Retinal pigment epithelial cell (primary cell): Measurements from ENCODE around the gene PIEZO1.
A peak's percentile ranks its signal among the peaks of the same experiment; 100 is the strongest.
"Not testable (repeated sequence)": the region's sequence is repeated elsewhere in the genome, so short reads cannot be mapped to it uniquely, and the experiment has no call there.

Experiments used
- DNase-seq: peaks from one replicate; pipeline ENCODE4 v3.0.0-alpha.2; 2010; ENCODE audit warnings: low read depth
- H3K4me3 ChIP-seq: 2 replicates; pipeline ENCODE4 v1.5.1; 2011; ENCODE audit warnings: mild to moderate bottlenecking, low read length, control low read depth, moderate library complexity
- CTCF ChIP-seq: conservative IDR thresholded peaks from 2 replicates; pipeline ENCODE4 v1.5.1; 2011; ENCODE audit warnings: low read depth, low read length, control low read depth, inconsistent platforms

PIEZO1 gene

GRCh38 chr16:88673716-88674379 is 111.2 kb downstream of the PIEZO1 start:
- H3K4me3 ChIP-seq = no peak overlapping the region
- no peak for TF ChIP-seq CTCF
- DNase-seq = no peak

- H3K4me3 ChIP-seq = no peak overlapping the region
- no peak for DNase-seq
- TF ChIP-seq CTCF = peak; percentile 51
Measured at GRCh38 chr16:88672776-88673175, 112.2 kb downstream of the PIEZO1 start.

- H3K4me3 ChIP-seq = no peak overlapping the region
- DNase-seq = no peak
- no peak for TF ChIP-seq CTCF
Measured at GRCh38 chr16:88671806-88672205, 113.2 kb downstream of the PIEZO1 start.

GRCh38 chr16:88669980-88670379 is 115.0 kb downstream of the PIEZO1 start:
- no peak for DNase-seq
- no peak overlapping the region for H3K4me3 ChIP-seq
- TF ChIP-seq CTCF = no peak

GRCh38 chr16:88669493-88669892 is 115.5 kb downstream of the PIEZO1 start:
- not testable (repeated sequence) for H3K4me3 ChIP-seq, DNase-seq

GRCh38 chr16:88667461-88667860 is 117.6 kb downstream of the PIEZO1 start:
- DNase-seq = no peak
- no peak for TF ChIP-seq CTCF

GRCh38 chr16:88665570-88665969 is 119.5 kb downstream of the PIEZO1 start:
- no peak for TF ChIP-seq CTCF
- DNase-seq = no peak

More at GRCh38 chr16:88667461-88667860, 117.6 kb downstream of the PIEZO1 start:
- no peak overlapping the region for H3K4me3 ChIP-seq

More at GRCh38 chr16:88665570-88665969, 119.5 kb downstream of the PIEZO1 start:
- no peak overlapping the region for H3K4me3 ChIP-seq
